Memory B cell (primary cell): Measurements from ENCODE around the gene PTPRN2.
"Not testable (repeated sequence)": the region's sequence is repeated elsewhere in the genome, so short reads cannot be mapped to it uniquely, and the experiment has no call there.

Source experiments
- ATAC-seq: fragments of 150-1000 bp; cut with Tn5 transposase; 2 replicates; pipeline ENCODE4 v1.10.0; 2021; ENCODE audit warnings: low read depth, mild to moderate bottlenecking, moderate library complexity
- DNase-seq, 2 donors: peaks; one replicate each; pipeline ENCODE4 v3.0.0; 2022; ENCODE audit warnings: low spot score in 2 of 2
- H3K27ac Mint-ChIP-seq: one replicate; pipeline ENCODE4 v1.8.0; 2022; ENCODE audit warnings: mild to moderate bottlenecking, moderate library complexity, mixed read lengths
- H3K27me3 Mint-ChIP-seq: one replicate; pipeline ENCODE4 v1.8.0; 2022; ENCODE audit warnings: mixed read lengths
- H3K36me3 Mint-ChIP-seq: one replicate; pipeline ENCODE4 v1.8.0; 2022; ENCODE audit warnings: mild to moderate bottlenecking, mixed read lengths
- H3K4me1 Mint-ChIP-seq: one replicate; pipeline ENCODE4 v1.8.0; 2022; ENCODE audit warnings: mixed read lengths
- H3K4me3 Mint-ChIP-seq: one replicate; pipeline ENCODE4 v1.8.0; 2022; ENCODE audit warnings: mild to moderate bottlenecking, moderate library complexity, mixed read lengths
- H3K9me3 Mint-ChIP-seq: one replicate; pipeline ENCODE4 v1.8.0; 2022; ENCODE audit warnings: mixed read lengths

PTPRN2 gene

GRCh38 chr7:158054081-158054480 is 533.5 kb downstream of the PTPRN2 start:
- DNase-seq (no peak), ATAC-seq (no peak)
- Mint-ChIP-seq H3K36me3 (no peaks in the 10 kb centered on the region), H3K9me3 (no peaks in the 10 kb centered on the region), H3K4me3 (no peak overlapping the region), H3K4me1 (no peaks in the 10 kb centered on the region), H3K27ac (no peak overlapping the region), H3K27me3 (no peaks in the 10 kb centered on the region)

DNA sequence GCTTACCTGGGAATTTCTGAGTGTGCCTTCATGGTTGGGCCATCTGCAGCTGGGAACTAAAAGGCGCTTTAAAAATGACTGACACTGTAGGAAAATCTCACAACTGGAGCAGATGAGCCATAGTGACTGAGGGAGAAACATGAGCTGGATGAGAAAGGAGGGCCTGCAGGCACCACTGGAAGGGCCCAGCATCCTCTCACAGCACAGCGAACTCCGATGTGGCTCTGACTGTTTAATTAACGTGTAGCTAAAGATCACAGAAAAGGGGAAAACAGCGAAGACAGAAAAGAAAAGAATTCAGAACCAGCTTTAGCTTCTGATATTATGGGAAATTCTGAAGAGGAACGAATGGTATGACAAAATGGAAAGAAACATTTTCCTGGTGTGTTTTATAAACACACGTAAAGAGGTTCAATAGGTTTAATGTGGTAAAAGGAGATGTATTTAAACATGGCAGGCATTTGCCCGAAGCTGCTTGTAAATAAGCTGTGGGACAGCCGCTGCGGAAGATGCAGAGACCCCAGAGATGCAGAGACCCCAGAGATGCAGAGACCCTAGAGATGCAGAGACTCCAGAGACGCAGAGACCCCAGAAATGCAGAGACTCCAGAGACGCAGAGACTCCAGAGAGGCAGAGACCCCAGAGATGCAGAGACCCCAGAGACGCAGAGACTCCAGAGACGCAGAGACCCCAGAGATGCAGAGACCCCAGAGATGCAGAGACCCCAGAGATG is 534.3 kb downstream of the PTPRN2 start:
- ATAC-seq = no peak
- Mint-ChIP-seq H3K36me3 (no peaks in the 10 kb centered on the region), H3K4me1 (no peaks in the 10 kb centered on the region), H3K27me3 (no peaks in the 10 kb centered on the region), H3K4me3 (no peak overlapping the region), H3K9me3 (no peaks in the 10 kb centered on the region), H3K27ac (no peak overlapping the region)
- no peak for DNase-seq

GRCh38 chr7:158052381-158053060 is 535.1 kb downstream of the PTPRN2 start:
- H3K4me3 Mint-ChIP-seq = no peak overlapping the region
- no peaks in the 10 kb centered on the region for H3K4me1 Mint-ChIP-seq
- DNase-seq (no peak), ATAC-seq (no peak)
- H3K27me3 Mint-ChIP-seq = no peaks in the 10 kb centered on the region
- H3K36me3 Mint-ChIP-seq = no peaks in the 10 kb centered on the region
- H3K27ac Mint-ChIP-seq = no peak overlapping the region
- no peaks in the 10 kb centered on the region for H3K9me3 Mint-ChIP-seq

- ATAC-seq = no peak
- no peak for DNase-seq
- H3K36me3 Mint-ChIP-seq = no peaks in the 10 kb centered on the region
- H3K27me3 Mint-ChIP-seq = no peaks in the 10 kb centered on the region
- H3K4me3 Mint-ChIP-seq = no peak overlapping the region
- no peaks in the 10 kb centered on the region for H3K9me3 Mint-ChIP-seq
- no peaks in the 10 kb centered on the region for H3K4me1 Mint-ChIP-seq
- H3K27ac Mint-ChIP-seq = no peak overlapping the region
Measured at GRCh38 chr7:158051776-158052175, 535.8 kb downstream of the PTPRN2 start.

DNA sequence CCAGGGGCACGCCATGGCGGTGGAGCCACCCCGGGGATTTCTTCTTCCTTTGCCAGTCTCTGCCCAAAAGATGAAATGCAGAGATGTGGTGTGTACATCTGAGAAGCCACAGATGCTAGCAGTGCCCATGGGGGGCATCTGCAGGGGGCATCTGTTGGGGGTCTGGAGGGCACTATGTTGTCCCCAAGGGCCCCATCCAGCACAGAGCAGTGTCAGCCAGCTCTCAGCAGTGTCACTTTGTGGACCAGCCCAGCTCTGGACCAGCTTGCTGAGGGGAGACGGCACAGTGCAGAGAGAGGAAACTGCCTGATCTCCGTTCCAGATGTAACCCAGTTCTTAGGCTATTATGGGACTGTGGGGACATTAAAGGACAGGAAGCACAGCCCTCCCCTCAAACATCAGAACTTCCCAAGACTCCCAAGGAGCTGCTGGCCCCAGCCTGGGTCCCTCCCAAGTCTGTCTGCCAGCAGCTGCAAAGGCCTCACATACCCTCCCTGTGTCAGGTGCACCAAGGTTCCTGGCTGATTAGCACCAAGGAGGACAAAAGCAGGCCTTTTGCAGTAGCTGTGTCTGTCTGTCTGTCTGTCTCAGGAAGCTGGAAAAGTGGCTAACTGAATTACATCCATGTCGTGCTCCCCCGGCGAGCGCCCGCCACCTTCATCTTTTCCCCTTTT is 536.5 kb downstream of the PTPRN2 start:
- no peaks in the 10 kb centered on the region for H3K9me3 Mint-ChIP-seq
- H3K27ac Mint-ChIP-seq = no peak overlapping the region
- no peak overlapping the region for H3K4me3 Mint-ChIP-seq
- ATAC-seq (no peak), DNase-seq (no peak)
- H3K4me1 Mint-ChIP-seq = no peaks in the 10 kb centered on the region
- no peaks in the 10 kb centered on the region for H3K36me3 Mint-ChIP-seq
- no peaks in the 10 kb centered on the region for H3K27me3 Mint-ChIP-seq

DNA sequence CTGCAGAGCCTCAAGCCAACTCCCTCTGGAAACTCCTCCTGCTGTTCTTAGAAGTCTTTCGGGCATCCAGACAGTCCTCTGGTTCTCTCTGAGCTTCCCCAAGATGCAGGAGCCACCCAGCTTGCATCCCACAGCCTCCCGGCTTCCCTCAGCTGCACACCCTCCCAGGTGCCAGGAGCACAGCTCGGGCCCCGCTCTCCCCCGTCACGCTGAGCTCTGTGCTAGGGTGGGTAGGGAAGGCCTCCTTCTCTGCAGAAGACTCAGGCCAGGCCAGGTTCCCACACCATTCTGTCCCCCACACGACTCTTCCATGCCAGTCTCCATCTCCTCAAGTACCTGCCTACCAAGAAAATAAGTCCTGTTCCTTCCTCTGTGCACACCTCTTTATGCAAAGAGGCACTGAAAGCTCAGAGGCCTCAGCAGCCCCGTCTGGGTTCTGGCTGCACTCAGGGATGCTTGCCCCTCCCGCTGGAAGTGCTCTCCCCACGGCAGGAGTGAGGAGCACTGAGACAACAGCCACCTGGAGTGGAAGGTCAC is 537.1 kb downstream of the PTPRN2 start:
- H3K9me3 Mint-ChIP-seq = no peaks in the 10 kb centered on the region

GRCh38 chr7:158049271-158049670 is 538.4 kb downstream of the PTPRN2 start:
- Mint-ChIP-seq H3K36me3 (no peaks in the 10 kb centered on the region), H3K9me3 (no peaks in the 10 kb centered on the region), H3K4me1 (no peaks in the 10 kb centered on the region), H3K4me3 (no peak overlapping the region), H3K27ac (no peak overlapping the region), H3K27me3 (no peaks in the 10 kb centered on the region)
- DNase-seq = no peak
- ATAC-seq = no peak

More for the DNA sequence above, 537.1 kb downstream of the PTPRN2 start:
- Mint-ChIP-seq H3K4me1 (no peaks in the 10 kb centered on the region), H3K36me3 (no peaks in the 10 kb centered on the region), H3K27me3 (no peaks in the 10 kb centered on the region), H3K4me3 (no peak overlapping the region), H3K27ac (no peak overlapping the region)
- DNase-seq = no peak
- no peak for ATAC-seq

GRCh38 chr7:158048569-158048968 is 539.1 kb downstream of the PTPRN2 start:
- no peak for DNase-seq
- Mint-ChIP-seq H3K9me3 (no peaks in the 10 kb centered on the region), H3K4me3 (no peak overlapping the region), H3K27ac (no peak overlapping the region), H3K36me3 (no peaks in the 10 kb centered on the region), H3K27me3 (no peaks in the 10 kb centered on the region), H3K4me1 (no peaks in the 10 kb centered on the region)
- ATAC-seq = no peak

DNA sequence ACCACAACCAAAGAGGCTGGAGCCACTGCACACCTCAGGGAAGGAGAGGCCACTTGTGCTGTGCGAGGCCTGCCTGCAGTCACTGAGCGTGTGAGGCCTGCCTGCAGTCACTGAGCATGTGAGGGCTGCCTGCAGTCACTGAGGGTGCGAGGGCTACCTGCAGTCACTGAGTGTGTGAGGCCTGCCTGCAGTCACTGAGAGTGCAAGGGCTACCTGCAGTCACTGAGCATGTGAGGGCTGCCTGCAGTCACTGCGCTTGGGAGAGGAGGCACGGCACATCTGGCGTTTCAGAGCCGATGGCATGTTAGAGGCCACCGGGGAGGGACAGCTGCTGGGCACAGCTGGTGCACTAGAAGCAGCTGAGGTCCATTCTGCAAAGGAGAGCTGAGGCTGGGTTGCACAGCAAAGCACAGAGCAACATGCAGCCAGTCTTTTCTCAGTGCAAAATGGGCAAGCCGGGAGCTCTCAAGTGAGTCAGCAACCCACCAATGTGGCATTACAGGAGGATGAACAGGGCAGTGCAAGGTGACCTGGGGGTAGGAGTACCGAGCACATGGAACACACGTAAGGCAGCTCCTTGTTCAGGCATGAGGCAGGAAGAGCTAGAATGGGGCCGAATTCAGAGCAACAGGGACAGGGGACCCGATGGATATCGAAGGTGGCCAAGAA is 540.1 kb downstream of the PTPRN2 start:
- Mint-ChIP-seq H3K9me3 (no peaks in the 10 kb centered on the region), H3K27ac (no peak overlapping the region), H3K4me3 (no peak overlapping the region), H3K36me3 (no peaks in the 10 kb centered on the region), H3K27me3 (no peaks in the 10 kb centered on the region), H3K4me1 (no peaks in the 10 kb centered on the region)
- ATAC-seq (no peak), DNase-seq (no peak)

DNA sequence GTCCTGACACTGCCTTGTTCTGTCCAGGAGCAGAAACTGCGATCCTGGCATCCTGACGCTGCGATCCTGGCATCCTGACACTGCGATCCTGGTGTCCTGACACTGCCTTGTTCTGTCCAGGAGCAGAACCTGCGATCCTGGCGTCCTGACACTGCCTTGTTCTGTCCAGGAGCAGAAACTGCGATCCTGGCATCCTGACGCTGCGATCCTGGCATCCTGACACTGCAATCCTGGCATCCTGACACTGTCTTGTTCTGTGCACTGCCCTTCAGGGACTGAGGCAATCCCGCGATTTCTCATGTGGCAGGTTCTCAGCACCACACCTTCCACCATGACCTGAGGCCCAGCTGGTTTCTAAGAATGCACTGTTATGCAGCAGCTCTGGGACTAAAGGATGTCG is 541.4 kb downstream of the PTPRN2 start:
- H3K9me3 Mint-ChIP-seq, H3K4me1 Mint-ChIP-seq, H3K36me3 Mint-ChIP-seq, DNase-seq, H3K4me3 Mint-ChIP-seq, H3K27ac Mint-ChIP-seq, ATAC-seq, H3K27me3 Mint-ChIP-seq: not testable (repeated sequence)

DNA sequence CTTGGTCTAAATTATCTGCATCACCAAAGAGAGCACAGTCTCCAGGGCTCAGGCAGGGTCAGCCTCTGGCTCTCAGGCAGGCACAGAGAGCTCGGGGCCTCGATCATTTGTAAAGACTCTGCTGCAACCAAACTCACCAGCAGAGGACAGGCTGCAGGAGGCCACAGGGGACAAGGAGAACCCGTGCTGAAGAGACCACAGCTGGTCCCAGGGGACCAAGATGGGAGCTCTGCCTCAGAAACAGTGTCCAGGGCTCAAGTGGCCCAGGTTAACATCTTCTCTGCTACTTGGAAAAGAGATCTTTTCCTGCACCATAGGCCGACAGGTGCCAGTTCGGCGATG is 543.2 kb downstream of the PTPRN2 start:
- Mint-ChIP-seq H3K4me1 (no peaks in the 10 kb centered on the region), H3K36me3 (peaks cover 2% of the 10 kb centered on the region), H3K9me3 (peaks cover 8% of the 10 kb centered on the region), H3K27me3 (no peaks in the 10 kb centered on the region), H3K4me3 (no peak overlapping the region), H3K27ac (no peak overlapping the region)
- DNase-seq (no peak), ATAC-seq (no peak)

- peaks cover 2% of the 10 kb centered on the region for H3K36me3 Mint-ChIP-seq
- DNase-seq (no peak), ATAC-seq (no peak)
- H3K27ac Mint-ChIP-seq = no peak overlapping the region
- peaks cover 8% of the 10 kb centered on the region for H3K9me3 Mint-ChIP-seq
- H3K4me3 Mint-ChIP-seq = no peak overlapping the region
- no peaks in the 10 kb centered on the region for H3K4me1 Mint-ChIP-seq
- no peaks in the 10 kb centered on the region for H3K27me3 Mint-ChIP-seq
Measured at GRCh38 chr7:158043551-158044481, 543.8 kb downstream of the PTPRN2 start.

GRCh38 chr7:158042156-158042880 is 545.3 kb downstream of the PTPRN2 start:
- Mint-ChIP-seq H3K4me3 (no peak overlapping the region), H3K27me3 (no peaks in the 10 kb centered on the region), H3K9me3 (peaks cover 8% of the 10 kb centered on the region), H3K36me3 (peaks cover 2% of the 10 kb centered on the region), H3K4me1 (no peaks in the 10 kb centered on the region), H3K27ac (no peak overlapping the region)
- DNase-seq (no peak), ATAC-seq (no peak)
